GM10266 (cell line): ENCODE measurements around the gene MDP1.
"Not testable (repeated sequence)": the region's sequence is repeated elsewhere in the genome, so short reads cannot be mapped to it uniquely, and the experiment has no call there.

ENCODE experiments used
- DNase-seq: peaks from one replicate; pipeline ENCODE4 v3.0.0; 2012; ENCODE audit errors: extremely low spot score
- CTCF ChIP-seq: IDR thresholded peaks from 2 replicates; pipeline ENCODE4 v1.5.1; 2012; ENCODE audit warnings: mild to moderate bottlenecking, low read depth; ENCODE audit not compliant: control insufficient read depth, insufficient read depth; ENCODE audit errors: missing control alignments

MDP1 gene

GRCh38 chr14:24212924-24213865, 2.7 kb downstream of the MDP1 start, which contains the start of gene CHMP4A:
CHMP4A (minus strand) TSS chr14:24213488; CDS start chr14:24213439, 49 bp downstream.
- DNase-seq = peak; percentile 92
- peak; percentile 1 for TF ChIP-seq CTCF

GRCh38 chr14:24211311-24211710, 4.6 kb downstream of the MDP1 start:
- no peak for DNase-seq
- TF ChIP-seq CTCF = no peak

- DNase-seq = no peak
- TF ChIP-seq CTCF = no peak
Observed at GRCh38 chr14:24207625-24208024, 8.2 kb downstream of the MDP1 start.

- TF ChIP-seq CTCF = no peak
- DNase-seq = no peak
Observed at GRCh38 chr14:24207104-24207551, 8.7 kb downstream of the MDP1 start.

GRCh38 chr14:24206260-24207103, 9.4 kb downstream of the MDP1 start:
- no peak for TF ChIP-seq CTCF
- no peak for DNase-seq

- TF ChIP-seq CTCF = no peak
Observed at GRCh38 chr14:24204163-24205146, 11.4 kb downstream of the MDP1 start.

GRCh38 chr14:24203249-24203886, 12.5 kb downstream of the MDP1 start:
- DNase-seq = not testable (repeated sequence)

More at GRCh38 chr14:24204163-24205146, 11.4 kb downstream of the MDP1 start:
- no peak for DNase-seq

GRCh38 chr14:24202538-24202937, 13.3 kb downstream of the MDP1 start:
- not testable (repeated sequence) for DNase-seq
